Measurements from ENCODE around the gene FBXW5. TPM values are rescaled to one million over a fixed set of nuclear protein-coding genes. Genes with fewer than 3 reads are reported as not detected.

Gene FBXW5
- total RNA-seq, 1 experiment from 2014 or later: 62.2 TPM

- Histone ChIP-seq H3K23me2 (ENCODE audit: insufficient read length, low read depth, low read length, poor library complexity, severe bottlenecking) (peaks cover 6% of the 10 kb centered on the region), H3K9ac (ENCODE audit: extremely low read depth, insufficient read length, low read length) (no peak overlapping the region), H2BK20ac (ENCODE audit: low read depth, low read length, poor library complexity, severe bottlenecking) (no peak overlapping the region), H3T11ph (ENCODE audit: low read length) (no peak overlapping the region), H3K18ac (ENCODE audit: insufficient read length, low read depth, low read length) (no peak overlapping the region), H2BK5ac (ENCODE audit: insufficient read length, low read length) (no peak overlapping the region), H4K5ac (ENCODE audit: insufficient read length, low read depth, low read length) (no peak overlapping the region), H4K20me1 (ENCODE audit: control insufficient read depth, insufficient read depth, insufficient read length) (no peaks in the 10 kb centered on the region), H2BK15ac (ENCODE audit: low read depth, low read length) (no peak overlapping the region), H3K4me2 (ENCODE audit: insufficient read depth, insufficient read length, low read length) (no peak overlapping the region), H3K27ac (ENCODE audit: insufficient read length, low read depth, low read length) (no peak overlapping the region), H3K9me3 (ENCODE audit: control insufficient read depth, low read depth, low read length) (no peaks in the 10 kb centered on the region), H2AFZ (ENCODE audit: low read length) (no peak overlapping the region), H3K14ac (ENCODE audit: insufficient read depth, low read length) (no peak overlapping the region), H2BK120ac (ENCODE audit: low read depth, low read length, poor library complexity, severe bottlenecking) (no peak overlapping the region), H3K27me3 (ENCODE audit: insufficient read depth, low read length) (no peaks in the 10 kb centered on the region), H3K79me2 (ENCODE audit: insufficient read depth, low read length) (no peaks in the 10 kb centered on the region), H2AK5ac (ENCODE audit: insufficient read length, low read length) (no peak overlapping the region), H4K91ac (ENCODE audit: insufficient read length, low read depth, low read length) (no peak overlapping the region), H2BK12ac (ENCODE audit: insufficient read length, low read depth, low read length) (no peak overlapping the region), H3K56ac (ENCODE audit: insufficient read length, low read depth, low read length) (no peak overlapping the region), H3K4me1 (ENCODE audit: insufficient read depth, low read length) (no peaks in the 10 kb centered on the region), H3K23ac (ENCODE audit: insufficient read length, low read depth, low read length) (no peak overlapping the region), H3K4ac (ENCODE audit: low read depth, low read length) (no peak overlapping the region), H4K8ac (replicated peaks; ENCODE audit: insufficient read length, low read depth, low read length) (no peak overlapping the region), H3K79me1 (ENCODE audit: insufficient read depth, low read depth, low read length, poor library complexity, severe bottlenecking) (no peaks in the 10 kb centered on the region)
- Mint-ChIP-seq H3K27ac (no peak overlapping the region), H3K4me3 (no peak overlapping the region), H3K36me3 (ENCODE audit: insufficient read depth in 1 of 3, low read depth in 3 of 3) (peaks cover 2 to 6% (median 2%) of the 10 kb centered on the region in 3 experiments; a peak in 5 of 7 replicates), H3K27me3 (ENCODE audit: low read depth) (peaks cover 26% of the 10 kb centered on the region), H3K4me1 (peaks cover 2% of the 10 kb centered on the region in 2 experiments; a peak in 2 of 4 replicates), H3K9me3 (peaks cover 9 to 10% of the 10 kb centered on the region in 2 experiments; a peak in 3 of 5 replicates)
- no peak for TF ChIP-seq CTCF (conservative IDR thresholded peaks at IDR 0.05)
- no CpG with 5 or more reads among the region's 4 CpGs for WGBS (ENCODE audit: extremely low coverage, insufficient read length, low lambda C conversion rate)
- no peak for DNase-seq
Measured at GRCh38 chr9:136988872-136989271, 44.3 kb upstream of the FBXW5 start.
